Measurements from ENCODE around the gene METTL26.

Gene METTL26

GRCh38 chr16:636206-637080 is at the start of gene METTL26:
METTL26 (minus strand) TSS chr16:636305; CDS start chr16:636290, 15 bp downstream.
- peak; percentile 80 for DNase-seq

GRCh38 chr16:684961-685696 is 49.0 kb upstream of the METTL26 start:
- DNase-seq = no peak

GRCh38 chr16:684071-684794 is 48.1 kb upstream of the METTL26 start, which contains the start of gene JMJD8:
JMJD8 (minus strand) TSS chr16:684334; CDS start chr16:684319, 15 bp downstream.
- DNase-seq = peak; percentile 79

GRCh38 chr16:683396-684070 is 47.4 kb upstream of the METTL26 start:
- DNase-seq = peak; percentile 4

- no peak for DNase-seq
Measured at GRCh38 chr16:682493-683395, 46.6 kb upstream of the METTL26 start.

- DNase-seq = no peak
Measured at GRCh38 chr16:681746-682427, 45.8 kb upstream of the METTL26 start.

GRCh38 chr16:680967-681745 is 45.1 kb upstream of the METTL26 start:
- DNase-seq = peak; percentile 4

- no peak for DNase-seq
Measured at GRCh38 chr16:680625-680945, 44.5 kb upstream of the METTL26 start.

- peak; percentile 61 for DNase-seq
Measured at GRCh38 chr16:679814-680624, 43.9 kb upstream of the METTL26 start, which contains the start of gene STUB1. STUB1 (plus strand) TSS chr16:680410; CDS start chr16:680526, 116 bp downstream.

- DNase-seq = no peak
Measured at GRCh38 chr16:678858-679813, 43.0 kb upstream of the METTL26 start.

- no peak for DNase-seq
Measured at GRCh38 chr16:678209-678857, 42.2 kb upstream of the METTL26 start.

- DNase-seq = no peak
Measured at GRCh38 chr16:677316-678190, 41.4 kb upstream of the METTL26 start.

GRCh38 chr16:676913-677312 is 40.8 kb upstream of the METTL26 start:
- no peak for DNase-seq

GRCh38 chr16:676565-676902 is 40.4 kb upstream of the METTL26 start:
- no peak for DNase-seq

GRCh38 chr16:675884-676564 is 39.9 kb upstream of the METTL26 start:
- no peak for DNase-seq

Measured in KG1 (cell line).